GM18520 (cell line): Measurements from ENCODE around the gene BRI3BP.
"Not testable (repeated sequence)": the region's sequence is repeated elsewhere in the genome, so short reads cannot be mapped to it uniquely, and the experiment has no call there.

ENCODE experiments used
- ATAC-seq: cut with Tn5 transposase; IDR thresholded peaks from one replicate; pipeline ENCODE4 v1.9.1; 2021; ENCODE audit not compliant: unreplicated experiment

The BRI3BP gene

DNA sequence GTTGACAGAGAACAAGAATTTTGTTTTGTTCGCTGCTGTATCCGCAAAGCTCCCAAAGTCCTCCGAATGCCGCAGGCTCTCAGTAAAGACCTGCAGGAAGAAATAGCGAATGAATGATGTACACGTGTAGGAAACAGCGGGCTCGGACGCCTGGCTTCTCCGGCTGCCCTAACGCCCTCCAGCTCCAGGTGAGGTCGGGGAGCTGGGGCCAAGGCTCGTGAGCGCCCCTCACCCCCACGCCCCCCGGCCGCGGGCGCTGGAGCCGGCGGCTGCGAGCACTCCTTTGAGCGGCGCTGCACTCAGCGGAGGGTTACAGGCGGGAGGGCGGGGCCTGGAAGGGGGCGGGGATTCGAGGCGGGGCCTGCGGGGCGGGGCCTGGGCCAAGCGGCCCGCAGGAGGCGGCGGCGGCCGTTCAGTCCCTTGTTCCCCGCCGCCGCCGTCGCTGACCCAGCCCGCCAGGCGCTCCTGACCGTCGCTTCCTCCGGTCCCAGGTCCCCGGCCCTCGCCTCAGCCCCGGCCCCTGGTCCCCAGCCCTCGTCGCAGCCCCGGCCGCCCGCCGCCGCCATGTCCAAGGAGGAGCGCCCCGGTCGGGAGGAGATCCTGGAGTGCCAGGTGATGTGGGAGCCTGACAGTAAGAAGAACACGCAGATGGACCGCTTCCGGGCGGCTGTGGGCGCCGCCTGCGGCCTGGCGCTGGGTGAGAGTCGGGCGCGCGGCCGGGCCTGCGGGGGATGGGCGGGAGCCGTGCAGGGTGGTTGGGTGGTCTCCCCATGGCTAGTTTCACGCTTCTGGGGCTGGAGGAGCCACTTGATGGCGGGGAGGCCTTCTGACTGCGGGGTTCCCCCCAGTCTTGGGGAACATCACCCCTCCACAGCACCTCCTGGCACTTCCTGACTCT is 71.8 kb downstream of the BRI3BP start, which contains the start of gene AACS:
Gene AACS, plus strand, starts transcription at position 415 of the 898 bp plus-strand sequence. Its CDS starts 150 bp downstream, at position 565.
- peak; percentile 74 for ATAC-seq

GRCh38 chr12:125065919-125066570 is 72.6 kb downstream of the BRI3BP start:
- ATAC-seq: peak; percentile 13

DNA sequence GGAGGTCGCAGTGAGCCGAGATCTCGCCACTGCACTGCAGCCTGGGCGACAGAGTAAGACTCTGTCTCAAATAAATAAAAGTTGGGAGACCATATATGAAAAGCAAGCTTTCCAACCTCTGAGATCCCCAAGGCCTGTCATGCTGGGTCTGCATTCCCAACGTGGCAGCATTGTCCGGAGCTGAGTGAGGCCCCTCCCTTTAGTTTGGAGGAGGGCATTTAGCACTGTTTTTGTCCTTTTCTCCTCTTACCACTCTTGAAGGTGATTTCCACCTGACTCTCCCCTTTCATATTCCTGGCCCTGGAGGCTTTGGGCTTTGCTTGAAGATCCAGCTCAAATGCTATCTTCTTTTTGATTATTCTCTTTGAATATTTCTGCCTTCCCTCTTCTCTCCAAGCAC is 74.9 kb downstream of the BRI3BP start:
- no peak for ATAC-seq

- ATAC-seq: no peak
These were observed 76.2 kb downstream of the BRI3BP start for GRCh38 chr12:125069616-125070015.

- ATAC-seq: no peak
These were observed 76.7 kb downstream of the BRI3BP start for GRCh38 chr12:125070112-125070511.

DNA sequence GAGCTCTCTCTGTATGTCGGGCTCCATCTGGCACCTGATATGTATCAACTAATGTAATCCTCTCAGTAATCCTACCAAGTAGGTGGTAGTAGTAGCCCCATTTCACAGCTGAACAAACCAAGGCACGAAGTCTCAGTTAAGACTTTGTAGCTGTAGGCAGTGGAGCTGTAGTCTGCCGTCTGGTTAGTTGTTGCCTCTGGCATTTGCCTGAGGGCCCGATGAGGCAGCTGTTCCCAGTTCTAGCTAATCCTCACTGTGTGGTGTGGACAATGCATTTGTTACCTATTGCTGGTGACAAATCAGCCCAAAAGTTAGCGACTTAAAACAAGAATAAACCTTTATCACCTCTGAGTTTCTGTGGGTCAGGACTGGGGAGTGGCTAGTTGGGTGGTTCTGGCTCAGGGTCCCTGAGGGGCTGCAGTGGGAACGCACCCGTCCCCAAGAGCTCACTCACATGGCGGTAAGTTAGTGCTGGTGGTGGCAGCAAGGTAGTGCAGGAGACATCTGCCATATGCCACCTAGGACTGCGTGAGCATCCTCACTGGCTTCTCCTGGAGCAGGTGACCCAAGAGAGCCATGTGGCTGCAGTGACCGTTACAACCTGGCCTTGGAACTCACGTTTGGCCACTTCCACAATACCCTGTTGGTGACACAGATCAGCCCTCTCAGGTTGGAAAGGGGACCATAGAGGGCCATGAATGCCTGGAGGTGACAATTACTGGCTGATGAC is 77.4 kb downstream of the BRI3BP start:
- no peak for ATAC-seq

- no peak for ATAC-seq
These were observed 78.0 kb downstream of the BRI3BP start for GRCh38 chr12:125071456-125071855.

DNA sequence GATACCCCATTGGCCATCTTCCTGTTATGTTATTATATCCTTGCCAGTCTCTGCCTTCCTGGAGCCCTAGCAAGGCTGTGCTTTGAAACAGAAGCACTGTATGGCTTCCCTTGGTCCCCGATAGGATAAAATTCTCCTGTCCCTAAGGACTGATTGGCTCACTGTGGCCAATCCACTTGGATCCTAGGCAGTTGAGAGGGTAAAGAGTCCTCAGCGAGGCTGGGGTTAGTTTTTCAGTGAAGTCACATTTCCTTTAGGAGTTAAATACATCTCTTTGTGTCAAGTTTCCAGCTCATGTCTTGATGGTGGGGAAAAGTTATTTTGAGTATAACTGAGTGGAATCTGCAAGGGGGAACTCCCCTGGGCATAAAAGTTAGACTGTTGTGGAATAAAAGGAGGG is 79.1 kb downstream of the BRI3BP start:
- ATAC-seq: no peak

DNA sequence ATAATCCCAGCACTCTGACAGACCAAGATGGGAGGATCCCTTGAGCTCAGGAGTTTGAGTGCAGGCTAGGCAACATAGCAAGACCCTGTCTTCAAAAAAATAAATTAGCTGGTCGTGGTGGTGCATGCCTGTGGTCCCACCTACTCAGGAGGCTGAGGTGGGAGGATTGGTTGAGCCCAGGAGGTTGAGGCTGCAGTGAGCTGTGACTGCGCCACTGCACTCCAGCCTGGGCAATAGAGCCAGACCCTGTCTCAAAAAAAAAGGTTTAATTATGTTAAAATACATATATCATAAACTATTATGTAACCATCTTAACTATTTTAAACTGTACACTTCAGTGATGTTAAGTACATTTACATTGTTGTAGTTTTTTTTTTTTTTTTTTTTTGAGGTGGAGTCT is 80.8 kb downstream of the BRI3BP start:
- not testable (repeated sequence) for ATAC-seq

GRCh38 chr12:125076103-125076502 is 82.7 kb downstream of the BRI3BP start:
- ATAC-seq: no peak

- ATAC-seq: no peak
These were observed 85.6 kb downstream of the BRI3BP start for GRCh38 chr12:125079084-125079483.

GRCh38 chr12:125079648-125080645 is 86.5 kb downstream of the BRI3BP start:
- no peak for ATAC-seq
